ENCODE data around the gene CELSR1. TPM values are rescaled to one million over a fixed set of nuclear protein-coding genes. Genes with fewer than 3 reads are reported as not detected.
"Not testable (repeated sequence)": the region's sequence is repeated elsewhere in the genome, so short reads cannot be mapped to it uniquely, and the experiment has no call there.

CELSR1 gene
- total RNA-seq, 3 donors from 2014 or later: 1.9 to 4.2 (median 2.5) TPM

DNA sequence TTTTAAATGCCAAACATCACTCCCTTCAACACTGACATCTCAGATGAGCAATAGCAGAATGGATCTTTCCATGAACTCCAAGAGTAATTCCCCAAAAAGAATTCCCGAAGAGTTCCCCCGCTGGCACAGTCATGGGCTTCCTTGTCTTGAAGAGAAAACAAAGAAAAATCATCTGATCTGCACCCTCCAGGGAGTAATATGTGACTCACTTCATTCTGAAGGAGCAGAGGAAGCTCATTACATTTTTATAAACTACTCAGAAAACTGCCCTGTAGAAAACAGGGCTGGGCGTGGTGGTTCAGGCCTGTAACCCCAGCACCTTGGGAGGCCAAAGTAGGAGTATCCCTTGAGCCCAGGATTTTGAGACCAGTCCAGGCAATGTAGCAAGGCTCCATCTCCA, 35.7 kb downstream of the CELSR1 start:
- DNase-seq (no peak), ATAC-seq (no peak)
- Histone ChIP-seq H3K36me3 (ENCODE audit: low read depth) (no peaks in the 10 kb centered on the region), H3K4me1 (ENCODE audit: low read depth) (no peaks in the 10 kb centered on the region), H3K4me3 (no peak overlapping the region), H3K9me3 (no peaks in the 10 kb centered on the region)
- TF ChIP-seq, protein P1, sequence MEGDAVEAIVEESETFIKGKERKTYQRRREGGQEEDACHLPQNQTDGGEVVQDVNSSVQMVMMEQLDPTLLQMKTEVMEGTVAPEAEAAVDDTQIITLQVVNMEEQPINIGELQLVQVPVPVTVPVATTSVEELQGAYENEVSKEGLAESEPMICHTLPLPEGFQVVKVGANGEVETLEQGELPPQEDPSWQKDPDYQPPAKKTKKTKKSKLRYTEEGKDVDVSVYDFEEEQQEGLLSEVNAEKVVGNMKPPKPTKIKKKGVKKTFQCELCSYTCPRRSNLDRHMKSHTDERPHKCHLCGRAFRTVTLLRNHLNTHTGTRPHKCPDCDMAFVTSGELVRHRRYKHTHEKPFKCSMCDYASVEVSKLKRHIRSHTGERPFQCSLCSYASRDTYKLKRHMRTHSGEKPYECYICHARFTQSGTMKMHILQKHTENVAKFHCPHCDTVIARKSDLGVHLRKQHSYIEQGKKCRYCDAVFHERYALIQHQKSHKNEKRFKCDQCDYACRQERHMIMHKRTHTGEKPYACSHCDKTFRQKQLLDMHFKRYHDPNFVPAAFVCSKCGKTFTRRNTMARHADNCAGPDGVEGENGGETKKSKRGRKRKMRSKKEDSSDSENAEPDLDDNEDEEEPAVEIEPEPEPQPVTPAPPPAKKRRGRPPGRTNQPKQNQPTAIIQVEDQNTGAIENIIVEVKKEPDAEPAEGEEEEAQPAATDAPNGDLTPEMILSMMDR (IDR thresholded peaks at IDR 0.05): no peak
- intact Hi-C loops (cut with DNase I, micrococcal nuclease): no loop called here

DNA sequence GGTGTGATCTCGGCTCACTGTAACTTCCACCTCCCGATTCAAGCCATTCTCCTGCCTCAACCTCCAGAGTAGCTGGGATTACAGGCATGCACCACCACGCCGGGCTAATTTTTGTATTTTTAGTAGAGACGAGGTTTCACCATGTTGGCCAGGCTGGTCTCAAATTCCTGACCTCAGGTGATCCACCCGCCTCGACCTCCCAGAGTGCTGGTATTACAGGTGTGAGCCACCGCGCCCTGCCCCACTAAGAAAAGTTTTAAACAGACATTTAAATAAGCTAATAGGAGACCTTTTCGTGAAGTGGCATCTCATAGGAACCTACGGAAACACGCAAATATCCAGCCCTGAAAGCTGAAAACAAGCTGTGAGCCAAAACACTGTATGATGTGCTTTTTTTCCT, 36.2 kb downstream of the CELSR1 start:
- H3K36me3 ChIP-seq (ENCODE audit: low read depth); ATAC-seq; H3K4me1 ChIP-seq (ENCODE audit: low read depth); intact Hi-C loops (cut with DNase I, micrococcal nuclease); H3K9me3 ChIP-seq; DNase-seq; H3K4me3 ChIP-seq: not testable (repeated sequence)

DNA sequence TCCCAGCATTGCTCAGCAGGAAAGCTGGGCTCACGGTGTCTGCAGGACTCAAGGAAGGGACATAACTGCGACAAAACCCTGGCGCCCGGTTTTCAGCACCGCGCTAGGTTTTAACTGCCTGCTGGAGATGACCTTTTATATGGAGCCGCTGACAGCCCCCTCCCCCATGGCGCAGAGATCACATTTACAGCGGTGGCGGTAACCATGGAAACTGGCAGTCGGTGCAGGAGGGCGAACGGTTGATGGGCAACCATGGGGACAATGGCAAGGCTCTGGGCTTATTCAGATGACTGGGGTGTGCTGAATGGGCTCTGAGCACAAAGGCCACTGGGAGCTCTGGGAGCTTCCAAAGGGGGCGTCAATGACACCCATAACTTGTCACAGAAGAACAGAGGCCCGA, 37.2 kb downstream of the CELSR1 start:
- ATAC-seq (no peak), DNase-seq (no peak)
- TF ChIP-seq, protein P1 (IDR thresholded peaks at IDR 0.05): no peak
- Histone ChIP-seq H3K9me3 (no peaks in the 10 kb centered on the region), H3K36me3 (ENCODE audit: low read depth) (no peaks in the 10 kb centered on the region), H3K4me3 (no peak overlapping the region), H3K4me1 (ENCODE audit: low read depth) (no peaks in the 10 kb centered on the region)
- intact Hi-C loops (cut with DNase I, micrococcal nuclease): no loop called here

DNA sequence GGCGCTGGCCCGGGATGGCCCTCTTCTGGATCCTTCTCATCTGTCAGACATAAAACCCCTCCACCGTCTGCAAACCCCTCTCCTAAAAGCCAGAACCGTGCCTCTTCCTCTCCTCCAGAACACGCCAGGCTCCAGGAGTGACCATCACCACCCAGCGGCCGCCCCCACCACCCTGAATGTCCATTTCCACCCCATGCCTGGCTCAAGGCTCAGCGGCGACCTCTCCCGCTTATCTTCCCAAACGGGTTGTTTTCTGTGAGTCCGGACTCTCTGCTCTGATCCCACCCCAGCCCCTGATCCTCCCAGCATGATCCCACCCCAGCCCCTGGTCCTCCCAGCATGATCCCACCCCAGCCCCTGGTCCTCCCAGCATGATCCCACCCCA, 37.6 kb downstream of the CELSR1 start:
- intact Hi-C loops (cut with DNase I, micrococcal nuclease): no loop called here
- ATAC-seq (no peak), DNase-seq (no peak)
- H3K4me3 ChIP-seq: no peak overlapping the region
- TF ChIP-seq, protein P1 (IDR thresholded peaks at IDR 0.05): no peak
- H3K4me1 ChIP-seq (ENCODE audit: low read depth): no peaks in the 10 kb centered on the region
- H3K36me3 ChIP-seq (ENCODE audit: low read depth): no peaks in the 10 kb centered on the region
- H3K9me3 ChIP-seq: no peaks in the 10 kb centered on the region

DNA sequence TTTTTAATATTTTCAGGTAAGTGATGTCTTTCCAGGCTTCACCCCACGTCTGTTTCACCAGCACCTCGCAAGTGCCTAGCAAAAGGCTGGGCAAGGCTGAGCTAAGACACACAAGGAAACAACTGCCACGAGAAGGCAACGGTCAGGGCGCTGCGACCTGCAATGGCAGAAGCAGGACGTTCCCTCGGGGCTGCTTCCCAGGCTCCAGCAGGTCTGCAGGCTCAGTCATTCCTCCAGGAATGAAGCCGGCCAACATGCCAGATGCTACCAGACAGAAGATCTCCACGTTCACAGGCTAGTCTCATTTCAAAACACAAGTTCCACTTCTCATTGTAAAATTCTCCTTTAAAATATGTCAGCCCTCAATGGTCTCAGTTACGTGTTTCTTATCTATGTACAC, 45.5 kb downstream of the CELSR1 start:
- ATAC-seq: no peak
- no peaks in the 10 kb centered on the region for H3K36me3 ChIP-seq (ENCODE audit: low read depth)
- TF ChIP-seq, protein P1 (IDR thresholded peaks at IDR 0.05): no peak
- no peak for DNase-seq
- H3K4me1 ChIP-seq (ENCODE audit: low read depth): no peaks in the 10 kb centered on the region
- intact Hi-C loops (cut with DNase I, micrococcal nuclease): no loop called here
- no peak overlapping the region for H3K4me3 ChIP-seq
- no peaks in the 10 kb centered on the region for H3K9me3 ChIP-seq

DNA sequence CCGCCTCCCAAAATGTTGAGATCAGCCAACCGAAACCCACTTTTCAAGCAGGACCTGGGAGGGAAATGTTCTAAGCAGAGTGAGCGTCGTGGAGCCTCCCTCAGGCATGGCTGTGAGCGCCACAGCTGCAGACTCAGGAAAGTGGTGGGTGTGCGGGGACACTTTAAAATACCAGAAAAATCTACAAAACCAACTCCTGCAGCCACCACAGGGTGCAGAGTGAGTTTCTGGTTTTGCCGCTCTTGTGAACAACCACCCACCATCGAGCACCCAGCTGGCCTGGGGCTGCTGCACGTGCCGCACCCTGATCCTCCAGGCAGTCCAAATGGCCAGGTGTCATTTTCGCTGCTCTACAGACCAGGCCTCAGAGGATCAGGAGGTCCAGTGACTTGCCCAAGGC, 46.9 kb downstream of the CELSR1 start:
- H3K9me3 ChIP-seq: no peaks in the 10 kb centered on the region
- intact Hi-C loops (cut with DNase I, micrococcal nuclease): no loop called here
- H3K4me1 ChIP-seq (ENCODE audit: low read depth): no peaks in the 10 kb centered on the region
- TF ChIP-seq, protein P1 (IDR thresholded peaks at IDR 0.05): no peak
- ATAC-seq (no peak), DNase-seq (no peak)
- no peak overlapping the region for H3K4me3 ChIP-seq
- no peaks in the 10 kb centered on the region for H3K36me3 ChIP-seq (ENCODE audit: low read depth)
